Rectal smooth muscle tissue (tissue), 1 donor: ENCODE measurements around the gene PPARGC1A.

Experiments
- H3K27ac ChIP-seq: one replicate; pipeline ENCODE4 v1.7.0; 2013; ENCODE audit warnings: low read depth, low read length, inconsistent platforms
- H3K27me3 ChIP-seq: one replicate; pipeline ENCODE4 v1.7.0; 2013; ENCODE audit warnings: low read length; ENCODE audit not compliant: control insufficient read depth, insufficient read depth
- H3K36me3 ChIP-seq: one replicate; pipeline ENCODE4 v1.7.0; 2013; ENCODE audit warnings: low read length; ENCODE audit not compliant: control insufficient read depth, insufficient read depth
- H3K4me1 ChIP-seq: one replicate; pipeline ENCODE4 v1.7.0; 2013; ENCODE audit warnings: low read length; ENCODE audit not compliant: control insufficient read depth, insufficient read depth
- H3K4me3 ChIP-seq: one replicate; pipeline ENCODE4 v1.7.0; 2013; ENCODE audit warnings: low read length
- H3K9ac ChIP-seq: one replicate; pipeline ENCODE4 v1.7.0; 2013; ENCODE audit warnings: low read length

PPARGC1A gene

DNA sequence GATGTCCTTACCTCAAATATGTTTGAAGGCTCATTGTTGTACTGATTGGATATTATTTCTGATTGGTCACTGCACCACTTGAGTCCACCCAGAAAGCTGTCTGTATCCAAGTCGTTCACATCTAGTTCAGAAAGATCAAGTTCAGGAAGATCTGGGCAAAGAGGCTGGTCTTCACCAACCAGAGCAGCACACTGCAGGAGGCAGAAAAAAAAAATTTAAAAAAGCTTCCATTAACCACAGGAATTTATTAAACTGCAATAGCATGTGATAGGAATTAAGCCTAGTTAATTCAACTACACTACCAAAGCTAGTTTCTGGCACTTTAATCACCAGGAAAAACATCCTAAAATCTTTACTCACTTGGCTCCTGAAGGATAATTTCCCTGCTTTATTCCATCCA lies 5.1 kb downstream of the PPARGC1A start:
- H3K27me3 ChIP-seq = no peaks in the 10 kb centered on the region
- no peak overlapping the region for H3K4me3 ChIP-seq
- peaks cover 2% of the 10 kb centered on the region for H3K4me1 ChIP-seq
- H3K9ac ChIP-seq = no peak overlapping the region
- H3K27ac ChIP-seq = no peak overlapping the region
- no peaks in the 10 kb centered on the region for H3K36me3 ChIP-seq

GRCh38 chr4:23884261-23884660 lies 5.6 kb downstream of the PPARGC1A start:
- H3K4me1 ChIP-seq = peaks cover 4% of the 10 kb centered on the region
- no peak overlapping the region for H3K4me3 ChIP-seq
- no peaks in the 10 kb centered on the region for H3K36me3 ChIP-seq
- H3K27me3 ChIP-seq = no peaks in the 10 kb centered on the region
- H3K9ac ChIP-seq = no peak overlapping the region
- no peak overlapping the region for H3K27ac ChIP-seq

DNA sequence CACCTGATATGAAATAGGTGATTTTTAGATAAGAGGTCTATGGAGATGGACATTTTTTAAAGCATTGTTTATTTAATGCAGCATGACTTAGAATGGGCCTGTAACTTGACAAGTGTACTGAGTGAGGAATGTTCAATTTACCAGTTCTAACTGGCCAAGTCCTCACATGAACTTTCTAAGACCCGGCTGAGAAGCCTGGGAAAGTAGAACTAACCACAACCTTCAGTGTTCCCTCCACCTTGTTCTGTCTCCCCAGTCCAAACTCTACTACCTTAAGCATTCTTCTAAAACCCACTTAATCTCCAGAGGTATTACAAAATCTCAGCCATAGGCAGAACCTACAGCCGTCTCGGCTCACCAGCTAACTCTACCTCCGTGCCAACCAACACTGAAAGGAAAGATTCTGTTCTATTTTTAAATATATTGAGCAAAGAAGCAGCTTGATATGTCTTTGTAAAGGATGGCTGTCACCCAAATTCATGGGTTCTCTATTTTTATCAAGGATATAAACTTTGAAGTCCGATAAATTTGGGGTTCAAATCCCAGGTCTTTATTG lies 6.8 kb downstream of the PPARGC1A start:
- Histone ChIP-seq H3K4me1 (peaks cover 11% of the 10 kb centered on the region), H3K36me3 (no peaks in the 10 kb centered on the region), H3K27ac (no peak overlapping the region), H3K27me3 (no peaks in the 10 kb centered on the region), H3K4me3 (no peak overlapping the region), H3K9ac (no peak overlapping the region)

DNA sequence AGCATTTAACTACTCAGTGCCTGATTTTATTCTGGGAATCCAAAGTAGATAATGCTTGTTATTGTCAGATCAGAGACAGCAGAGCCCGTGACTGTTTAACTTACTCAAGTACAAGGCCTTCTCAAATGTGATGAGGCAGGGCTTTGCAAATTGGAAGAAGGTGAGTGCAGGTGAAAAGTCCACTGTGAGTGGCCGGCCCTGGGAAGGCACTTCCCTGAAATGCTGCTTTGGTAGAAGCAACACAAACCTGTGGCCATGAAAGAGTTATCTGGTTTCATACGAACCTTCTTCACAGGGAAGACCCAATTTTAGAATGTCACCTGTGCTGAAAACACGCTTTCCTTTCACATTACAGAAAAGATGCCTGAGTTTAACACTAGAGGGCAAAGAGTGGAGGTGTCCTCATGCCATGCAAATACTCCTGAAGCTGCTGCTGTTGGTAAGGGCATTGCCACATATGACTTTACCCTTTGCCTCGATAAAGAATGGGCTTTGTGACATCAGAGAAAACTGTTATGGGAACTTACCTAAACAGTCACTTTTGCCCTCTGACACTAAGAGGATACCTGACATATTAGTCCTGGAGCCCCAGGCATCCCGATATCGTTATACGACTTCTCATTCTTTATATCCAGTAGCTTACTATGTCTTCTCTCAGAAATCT lies 8.0 kb downstream of the PPARGC1A start:
- no peak overlapping the region for H3K4me3 ChIP-seq
- no peaks in the 10 kb centered on the region for H3K36me3 ChIP-seq
- no peak overlapping the region for H3K9ac ChIP-seq
- H3K27ac ChIP-seq = no peak overlapping the region
- peaks cover 13% of the 10 kb centered on the region for H3K4me1 ChIP-seq
- no peaks in the 10 kb centered on the region for H3K27me3 ChIP-seq

DNA sequence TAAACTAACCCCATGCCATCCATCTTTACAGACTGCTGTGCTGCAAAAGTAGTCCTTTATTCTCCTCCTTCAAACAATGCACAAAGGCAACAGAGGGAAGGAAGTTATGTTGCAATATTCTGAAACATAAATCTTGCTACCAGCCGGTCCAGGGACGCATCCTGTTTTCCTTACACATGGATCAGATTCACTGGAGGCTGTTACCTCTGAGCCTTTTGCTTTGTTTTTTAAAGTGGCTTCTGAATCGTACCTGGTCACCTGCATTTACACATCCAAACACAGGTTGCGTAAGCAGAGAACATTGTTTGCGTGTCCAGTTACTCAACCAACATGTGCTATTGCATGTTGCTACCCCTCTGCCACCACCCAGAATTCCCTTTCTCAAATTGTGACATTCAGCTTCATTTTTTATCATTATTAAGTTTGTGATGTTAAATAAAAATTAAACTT lies 8.8 kb downstream of the PPARGC1A start:
- H3K36me3 ChIP-seq = no peaks in the 10 kb centered on the region
- H3K27me3 ChIP-seq = no peaks in the 10 kb centered on the region
- H3K9ac ChIP-seq = no peak overlapping the region
- no peak overlapping the region for H3K4me3 ChIP-seq
- H3K27ac ChIP-seq = no peak overlapping the region
- peaks cover 13% of the 10 kb centered on the region for H3K4me1 ChIP-seq

DNA sequence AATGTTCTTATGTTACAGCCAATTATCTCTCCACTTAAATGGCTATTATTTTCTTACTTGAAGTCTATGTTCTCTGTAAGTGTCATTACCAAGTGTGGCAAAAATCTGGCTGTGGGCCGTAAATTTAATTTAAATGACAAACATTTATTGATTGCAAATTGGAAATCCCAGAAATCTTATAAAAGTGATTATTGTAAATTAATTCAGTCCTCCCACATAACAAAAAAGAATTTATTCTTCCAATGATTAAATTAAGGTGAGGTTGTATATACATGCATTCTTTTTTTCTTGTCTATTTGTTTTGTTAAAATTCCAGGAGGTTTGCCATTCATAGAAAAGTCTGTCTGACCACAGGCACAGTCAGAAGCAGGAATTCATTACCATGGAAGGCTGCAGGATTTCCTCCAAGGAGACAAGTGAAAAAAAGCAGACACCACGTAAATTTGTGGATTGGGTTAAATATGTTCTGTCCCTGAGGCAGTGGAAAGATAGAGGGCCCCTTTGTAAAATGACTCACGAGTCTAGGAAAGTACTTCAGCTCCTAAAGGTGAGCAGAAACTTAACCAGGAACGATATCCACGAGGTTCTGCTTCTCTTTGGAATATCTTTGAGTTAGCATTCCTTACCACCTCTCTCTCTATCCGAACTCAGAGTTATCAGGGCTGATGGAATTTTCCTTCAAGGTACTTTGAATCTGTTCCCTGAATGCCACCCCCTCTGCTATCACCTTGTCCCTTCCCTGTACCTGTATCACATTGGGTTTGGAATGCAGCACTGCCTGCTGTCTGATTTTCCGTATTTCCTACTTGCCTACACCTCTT lies 10.7 kb downstream of the PPARGC1A start:
- Histone ChIP-seq H3K36me3 (no peaks in the 10 kb centered on the region), H3K9ac (no peak overlapping the region), H3K27me3 (no peaks in the 10 kb centered on the region), H3K27ac (peak overlapping the region; percentile 45), H3K4me3 (no peak overlapping the region), H3K4me1 (peaks cover 17% of the 10 kb centered on the region)

GRCh38 chr4:23878246-23878891 lies 11.5 kb downstream of the PPARGC1A start:
- Histone ChIP-seq H3K27ac (peak overlapping the region; percentile 64), H3K4me3 (no peak overlapping the region), H3K36me3 (no peaks in the 10 kb centered on the region), H3K4me1 (peaks cover 17% of the 10 kb centered on the region), H3K27me3 (no peaks in the 10 kb centered on the region), H3K9ac (no peak overlapping the region)

DNA sequence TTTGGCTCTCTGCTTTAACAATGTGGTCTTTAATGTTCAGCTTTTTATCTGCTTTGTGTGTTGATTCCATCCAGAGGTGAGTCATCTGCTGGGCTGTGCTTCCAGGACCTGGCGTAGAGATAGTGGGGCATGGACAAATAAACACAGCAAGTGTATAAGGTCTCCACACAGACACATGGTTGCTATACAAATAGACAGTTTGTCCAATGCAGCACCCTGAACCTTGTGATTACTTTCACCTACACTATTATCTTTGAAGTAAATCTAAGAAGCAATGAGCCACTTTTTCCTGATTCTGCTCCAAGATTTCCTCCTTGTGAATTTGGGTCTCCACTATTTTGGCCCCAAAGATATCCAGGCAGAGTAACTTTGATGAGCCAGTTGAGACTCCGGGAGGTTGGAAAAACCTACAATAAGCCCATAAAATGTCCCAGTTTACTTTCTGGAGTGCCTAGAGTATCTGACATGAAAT lies 12.1 kb downstream of the PPARGC1A start:
- Histone ChIP-seq H3K27ac (peak overlapping the region; percentile 64), H3K4me1 (peaks cover 17% of the 10 kb centered on the region), H3K4me3 (no peak overlapping the region), H3K27me3 (no peaks in the 10 kb centered on the region), H3K36me3 (no peaks in the 10 kb centered on the region), H3K9ac (no peak overlapping the region)

- Histone ChIP-seq H3K4me1 (peaks cover 17% of the 10 kb centered on the region), H3K27me3 (no peaks in the 10 kb centered on the region), H3K36me3 (no peaks in the 10 kb centered on the region), H3K9ac (no peak overlapping the region), H3K4me3 (no peak overlapping the region), H3K27ac (no peak overlapping the region)
These were observed 13.3 kb downstream of the PPARGC1A start for GRCh38 chr4:23876418-23877089.

GRCh38 chr4:23875317-23875716 lies 14.5 kb downstream of the PPARGC1A start:
- Histone ChIP-seq H3K9ac (no peak overlapping the region), H3K4me1 (peaks cover 17% of the 10 kb centered on the region), H3K27ac (no peak overlapping the region)

DNA sequence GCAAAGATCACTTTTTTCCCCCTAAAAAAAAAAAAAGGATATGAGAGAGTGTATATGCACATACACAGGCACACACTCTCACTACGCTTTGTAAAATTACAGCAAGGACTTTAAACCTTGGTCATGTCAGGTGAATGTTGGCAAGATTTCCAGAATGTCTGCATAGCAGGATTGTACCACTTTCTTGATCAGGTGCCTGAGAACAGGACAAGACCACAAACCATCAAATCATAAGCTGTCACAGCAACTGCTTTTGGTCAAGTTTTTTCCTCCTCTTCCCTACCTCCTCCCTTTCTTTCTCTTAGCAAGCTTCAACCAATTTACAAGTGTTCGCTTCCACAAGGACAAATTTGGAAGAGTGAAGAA lies 15.3 kb downstream of the PPARGC1A start:
- H3K27me3 ChIP-seq = no peaks in the 10 kb centered on the region
- H3K4me3 ChIP-seq = no peak overlapping the region
- H3K4me1 ChIP-seq = peaks cover 15% of the 10 kb centered on the region
- no peaks in the 10 kb centered on the region for H3K36me3 ChIP-seq
- H3K27ac ChIP-seq = no peak overlapping the region
- H3K9ac ChIP-seq = no peak overlapping the region

More at GRCh38 chr4:23875317-23875716, 14.5 kb downstream of the PPARGC1A start:
- Histone ChIP-seq H3K4me3 (no peak overlapping the region), H3K36me3 (no peaks in the 10 kb centered on the region), H3K27me3 (no peaks in the 10 kb centered on the region)
